Stimulated activated CD8-positive, alpha-beta memory T cell treated with anti-CD3 and anti-CD28 coated beads, Interleukin-15, amount 100 ng/mL, for 4 hours (primary cell): Measurements from ENCODE around the gene CLIP1.
A peak's percentile ranks its signal among the peaks of the same experiment; 100 is the strongest.
"Not testable (repeated sequence)": the region's sequence is repeated elsewhere in the genome, so short reads cannot be mapped to it uniquely, and the experiment has no call there.

Source experiments
- DNase-seq, 2 donors: peaks; one replicate each; pipeline ENCODE4 v3.0.0-alpha.2; 2020; ENCODE audit warnings: low read depth in 2 of 2

Gene CLIP1

DNA sequence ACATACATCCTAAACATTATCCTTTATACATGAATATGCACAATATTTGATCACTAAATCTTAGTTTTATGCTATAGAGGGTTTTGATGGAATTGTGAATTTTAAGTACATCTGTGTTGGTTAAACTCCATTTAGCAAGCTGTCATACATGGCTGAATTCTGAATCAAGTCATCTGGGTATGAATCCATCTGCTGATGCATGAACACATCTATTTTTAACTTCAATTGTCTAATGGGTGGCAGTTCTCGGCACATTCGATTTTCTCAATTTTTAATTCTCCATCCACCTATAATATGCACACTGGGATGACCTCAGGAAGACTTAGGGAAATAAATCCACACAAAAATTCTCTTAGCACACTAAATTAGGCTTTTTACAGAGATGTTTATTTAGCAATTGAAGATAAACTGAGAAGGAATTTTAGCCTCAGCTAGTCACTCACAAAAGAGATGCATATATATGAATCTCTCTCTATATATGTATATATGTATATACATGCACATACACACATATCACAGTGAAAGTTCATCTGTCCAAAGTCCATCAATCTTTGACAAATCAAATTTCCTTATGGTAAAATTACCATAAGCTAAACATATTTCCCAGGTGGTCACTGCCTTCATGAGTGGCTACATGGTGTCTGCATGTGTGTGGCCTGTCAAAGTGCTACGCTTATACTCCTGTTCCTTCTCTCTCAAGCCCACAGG, 111.7 kb downstream of the CLIP1 start:
- no peak for DNase-seq

GRCh38 chr12:122309564-122310121, 112.8 kb downstream of the CLIP1 start:
- DNase-seq, result no peak

- no peak for DNase-seq
These were observed 113.7 kb downstream of the CLIP1 start for GRCh38 chr12:122308811-122309210.

GRCh38 chr12:122306407-122306806, 116.1 kb downstream of the CLIP1 start:
- DNase-seq, result no peak

DNA sequence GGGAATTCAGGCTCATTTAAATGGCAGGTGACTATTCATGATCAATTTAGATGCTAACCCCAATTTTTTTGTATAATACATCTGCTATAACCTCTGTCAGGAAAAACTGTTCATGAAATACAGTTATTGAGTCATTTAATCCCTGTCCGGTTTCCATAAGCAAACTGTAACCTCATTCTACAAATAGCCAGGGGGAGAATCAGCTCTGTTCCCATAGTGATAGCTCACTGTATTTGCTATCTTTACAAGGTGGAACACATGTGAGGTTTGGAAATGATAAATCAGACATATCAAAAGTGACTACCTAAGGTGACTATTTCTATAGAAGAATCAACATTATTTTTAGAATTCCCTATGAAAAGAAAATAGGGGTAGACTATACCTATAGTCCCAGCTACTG, 117.5 kb downstream of the CLIP1 start:
- DNase-seq, result no peak

DNA sequence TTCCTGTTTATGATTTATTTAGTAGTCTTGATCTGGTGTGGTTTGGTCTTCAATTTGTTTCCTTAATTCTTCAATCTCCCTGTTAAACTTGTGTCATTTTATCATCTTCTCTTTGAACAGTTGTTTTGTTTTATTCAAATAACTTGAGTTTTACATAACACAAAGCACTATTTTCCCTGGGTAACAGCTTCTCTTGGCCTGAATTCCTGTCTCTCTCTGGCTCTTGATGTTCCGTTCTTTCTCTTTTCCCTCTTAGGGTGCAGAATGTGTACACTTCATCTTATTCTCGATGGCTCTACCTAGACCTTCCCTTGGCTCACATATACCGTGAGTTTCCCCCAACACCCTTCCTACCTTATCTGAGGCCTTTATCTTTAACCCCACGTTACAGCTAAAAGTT, 119.4 kb downstream of the CLIP1 start:
- no peak for DNase-seq

DNA sequence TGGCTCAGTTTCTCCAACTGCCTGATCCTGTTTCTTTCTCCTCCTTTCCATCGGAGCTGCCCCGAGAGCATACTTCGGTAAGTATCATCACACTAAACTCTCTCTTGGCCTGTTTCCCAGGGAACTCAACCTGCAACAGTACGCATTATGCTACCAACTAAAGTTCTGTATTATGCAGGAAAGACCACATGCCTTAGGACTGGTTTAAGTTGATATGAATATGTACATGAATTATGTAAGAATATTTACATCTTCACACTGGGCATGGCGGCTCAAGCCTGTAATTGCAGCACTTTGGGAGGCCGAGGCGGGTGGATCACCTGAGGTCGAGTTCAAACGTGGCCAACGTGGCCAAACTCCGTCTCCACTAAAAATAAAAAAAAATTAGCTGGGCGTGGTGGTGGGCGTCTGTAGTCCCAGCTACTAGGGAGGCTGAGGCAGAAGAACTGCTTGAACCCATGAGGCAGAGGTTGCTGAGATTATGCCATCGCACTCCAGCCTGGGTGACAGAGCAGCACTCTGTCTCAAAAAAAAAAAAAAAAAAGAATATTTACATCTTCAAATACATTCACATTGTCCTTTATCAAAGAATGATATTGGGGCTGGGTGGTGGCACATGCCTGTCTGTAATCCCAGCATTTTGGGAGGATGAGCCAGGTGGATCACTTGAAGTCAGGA, 124.3 kb downstream of the CLIP1 start:
- no peak for DNase-seq

DNA sequence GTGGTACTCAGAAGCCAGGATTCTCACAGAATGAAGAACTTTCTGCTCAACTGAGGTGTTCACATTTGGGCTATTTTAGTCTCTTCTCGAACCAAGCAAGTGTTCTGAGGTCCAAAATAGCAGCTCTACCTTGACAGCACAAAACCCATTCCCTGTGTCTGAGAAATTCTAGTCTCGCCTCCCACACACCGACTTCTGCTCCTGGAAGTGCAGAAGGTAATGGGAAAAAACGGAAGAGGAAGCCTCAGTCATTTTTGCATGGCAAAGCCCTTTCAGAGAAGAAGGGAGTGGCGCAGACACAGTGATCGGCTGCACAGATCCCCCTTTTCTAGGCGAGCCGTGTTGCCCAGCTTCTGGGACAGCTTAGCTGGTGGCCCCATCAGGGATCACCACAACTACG, 125.0 kb downstream of the CLIP1 start:
- DNase-seq, result no peak

GRCh38 chr12:122295877-122296276, 126.6 kb downstream of the CLIP1 start:
- DNase-seq, result no peak

DNA sequence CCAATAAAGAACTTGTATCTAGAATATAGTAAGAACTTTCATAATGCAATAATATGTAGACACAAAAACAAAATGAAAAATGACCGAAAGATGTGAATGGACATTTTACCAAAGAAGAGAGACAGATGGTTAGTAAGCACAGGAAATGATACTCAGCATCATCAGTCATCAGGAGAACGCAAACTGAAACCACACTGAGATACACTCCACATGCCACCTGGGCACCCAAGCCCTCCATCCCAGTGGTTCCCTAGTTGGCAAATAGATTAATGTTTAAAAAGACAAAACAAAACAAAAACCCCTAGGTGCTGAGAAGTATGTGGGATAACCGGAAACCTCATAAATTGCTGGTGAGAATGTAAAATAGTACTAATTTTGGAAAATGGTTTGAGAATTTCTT, 129.4 kb downstream of the CLIP1 start:
- DNase-seq, result no peak

DNA sequence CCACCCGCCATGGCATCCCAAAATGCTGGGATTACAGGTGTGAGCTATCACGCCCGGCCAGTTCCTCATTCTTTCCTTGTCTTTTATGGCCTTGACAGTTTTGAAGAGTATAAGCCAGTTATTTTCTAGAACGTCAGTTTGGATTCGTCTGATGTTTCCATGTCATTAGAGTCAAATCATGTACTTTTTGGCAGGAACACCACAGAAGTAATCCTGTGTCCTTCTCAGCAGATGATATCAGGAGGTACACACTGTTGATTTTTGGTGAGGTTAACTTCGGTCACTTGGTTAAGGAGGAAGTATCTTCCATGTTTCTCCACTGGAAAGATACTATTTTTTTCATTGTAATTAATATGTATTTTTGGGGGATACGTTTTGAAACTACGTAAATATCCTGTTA, 131.0 kb downstream of the CLIP1 start:
- no peak for DNase-seq

GRCh38 chr12:122283680-122284079, 138.8 kb downstream of the CLIP1 start:
- DNase-seq, result no peak

DNA sequence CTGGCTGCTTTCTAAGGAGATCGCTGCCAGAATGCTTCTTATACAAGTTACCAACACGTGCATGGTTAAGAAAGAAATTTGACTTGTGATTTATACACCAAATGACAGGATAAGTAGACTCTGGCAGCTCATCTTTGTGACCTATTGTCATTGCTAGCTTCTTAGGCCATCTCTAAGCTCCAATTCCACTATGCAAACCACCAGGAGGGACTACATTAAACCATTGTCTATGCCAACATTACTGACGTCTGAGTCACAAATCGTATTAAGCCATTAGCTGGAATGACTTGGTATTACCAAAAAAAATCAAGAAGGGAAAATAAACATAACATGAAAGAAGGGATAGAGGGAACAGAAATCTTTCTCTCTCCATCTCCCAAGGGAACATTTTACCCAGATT, 140.4 kb downstream of the CLIP1 start:
- DNase-seq, result no peak

DNA sequence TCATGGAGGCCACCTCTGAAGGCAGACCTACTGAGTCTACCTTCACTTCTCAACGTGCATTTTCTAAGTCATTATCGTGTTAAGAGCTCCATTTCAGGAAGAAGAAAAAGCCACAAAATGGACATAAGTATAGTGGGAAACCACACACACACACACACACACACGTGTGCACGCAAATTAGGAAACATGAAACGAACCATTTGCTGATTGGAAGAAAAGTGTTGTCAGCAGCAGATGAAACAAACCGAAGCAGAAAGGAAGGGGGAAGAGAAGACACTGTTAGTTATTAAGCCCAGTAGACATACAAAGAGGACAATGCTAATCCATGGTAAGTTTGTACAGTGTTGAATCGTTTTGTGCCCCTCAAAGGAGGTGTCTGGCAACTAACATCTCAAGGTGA, 146.2 kb downstream of the CLIP1 start:
- DNase-seq, result no peak

GRCh38 chr12:122275459-122275858, 147.0 kb downstream of the CLIP1 start:
- no peak for DNase-seq

GRCh38 chr12:122266230-122266901, 156.1 kb downstream of the CLIP1 start, which contains the start of gene VPS33A:
TSS of gene VPS33A (minus strand) at chr12:122266494. CDS start at chr12:122266408, 86 bp downstream.
- peak; percentile 83 for DNase-seq

DNA sequence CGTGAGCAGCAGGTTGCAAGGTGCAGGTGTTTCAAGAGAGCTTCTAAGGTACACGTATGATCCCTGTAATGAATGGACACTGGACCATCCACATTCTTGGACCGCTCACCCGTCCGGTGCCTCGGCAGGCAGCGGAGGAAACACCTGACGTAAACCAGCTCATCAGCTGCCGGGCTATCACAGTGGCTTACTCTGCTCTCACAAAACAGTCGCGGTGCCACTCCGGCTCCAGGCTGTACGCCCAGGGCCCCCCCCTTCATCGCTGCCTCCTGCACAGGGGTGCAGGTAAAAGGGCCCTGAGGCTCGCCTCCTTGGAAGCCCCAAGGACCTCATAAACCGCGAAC, 156.6 kb downstream of the CLIP1 start:
- peak in 1 of 2 donors; percentile 11 for DNase-seq

GRCh38 chr12:122265476-122265875, 157.0 kb downstream of the CLIP1 start:
- no peak for DNase-seq

DNA sequence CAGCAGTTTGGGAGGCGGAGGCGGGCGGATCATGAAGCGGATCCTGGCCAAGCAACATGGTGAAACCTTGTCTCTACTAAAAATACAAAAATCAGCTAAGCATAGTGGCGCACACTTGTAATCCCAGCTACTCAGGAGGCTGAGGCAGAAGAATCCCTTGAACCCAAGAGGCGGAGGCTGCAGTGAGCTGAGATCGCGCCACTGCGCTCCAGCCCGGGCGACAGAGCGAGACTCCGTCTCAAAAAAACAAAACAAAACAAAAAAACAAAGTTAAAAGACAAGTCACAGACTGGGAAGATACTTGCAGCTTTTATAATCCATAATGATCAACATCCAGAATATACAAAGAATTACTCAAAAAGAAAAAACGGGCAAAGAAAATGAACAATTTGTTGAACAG, 161.7 kb downstream of the CLIP1 start:
- not testable (repeated sequence) for DNase-seq

GRCh38 chr12:122258939-122259338, 163.5 kb downstream of the CLIP1 start:
- not testable (repeated sequence) for DNase-seq

- not testable (repeated sequence) for DNase-seq
These were observed 164.0 kb downstream of the CLIP1 start for GRCh38 chr12:122258462-122258861.

DNA sequence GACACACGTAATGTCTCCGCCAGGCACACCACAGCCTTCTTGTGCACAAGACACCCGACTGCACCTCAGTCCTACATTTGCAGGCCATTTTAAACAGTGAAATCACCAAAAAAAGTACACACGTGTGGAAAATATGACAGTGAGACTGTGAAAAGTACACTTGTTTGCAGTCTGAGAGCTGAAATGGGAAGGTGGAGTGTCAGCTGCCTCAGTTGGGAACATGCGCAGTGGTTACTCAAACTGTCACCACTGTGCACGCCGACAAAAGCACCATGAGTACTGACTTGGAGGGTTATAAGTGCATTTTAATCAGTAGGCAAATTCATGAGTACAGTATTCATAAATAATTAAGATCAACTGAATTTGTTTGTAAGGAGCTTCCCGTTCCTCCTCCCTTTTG, 171.9 kb downstream of the CLIP1 start:
- no peak for DNase-seq

GRCh38 chr12:122250047-122250446, 172.4 kb downstream of the CLIP1 start:
- no peak for DNase-seq
